ENCODE results near the gene CYB561.

The CYB561 gene

DNA sequence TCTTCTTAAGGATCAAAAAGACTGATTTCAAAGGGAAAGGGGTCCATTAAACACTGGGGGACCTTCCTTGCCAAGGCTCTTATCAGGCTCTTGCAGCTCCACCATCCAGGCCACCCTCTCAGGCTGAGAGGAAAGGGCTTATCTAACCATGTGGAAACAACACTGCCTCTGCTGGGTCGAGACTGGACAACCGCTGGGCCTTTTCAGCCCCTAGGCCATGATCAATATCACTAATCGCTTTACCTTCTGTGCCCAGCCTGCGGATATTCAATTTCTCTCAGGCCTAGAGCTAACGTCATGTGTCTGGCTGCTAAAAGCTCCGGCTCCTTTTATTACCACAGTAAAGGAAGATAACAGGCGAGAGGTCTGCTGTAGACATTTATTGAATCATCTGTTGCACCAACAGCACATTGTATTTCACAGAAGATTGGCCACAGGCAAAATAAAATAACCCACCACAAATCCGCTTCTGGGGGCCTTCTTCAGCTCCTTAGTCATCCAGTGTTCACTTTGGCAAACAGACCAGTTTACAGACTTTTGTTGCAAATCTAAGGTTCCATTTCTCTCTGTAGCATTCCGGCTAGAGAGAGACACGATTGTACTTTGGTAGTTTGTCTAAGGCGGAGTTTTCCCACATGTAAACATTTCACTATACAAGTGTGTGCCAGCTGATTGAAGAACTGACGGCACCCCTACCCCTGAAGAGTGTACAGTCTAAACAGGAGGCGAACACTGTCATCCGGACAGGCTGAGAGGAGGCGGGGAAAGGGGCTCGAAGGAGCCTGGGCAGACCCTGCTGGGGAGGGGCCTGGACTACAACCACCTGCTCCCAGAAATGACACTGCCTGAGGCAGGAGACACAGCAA lies 13.9 kb downstream of the CYB561 start:
- no peak for DNase-seq

- DNase-seq = no peak
Measured at GRCh38 chr17:63431618-63431938, 14.5 kb downstream of the CYB561 start.

GRCh38 chr17:63430223-63430622 lies 15.9 kb downstream of the CYB561 start:
- DNase-seq = no peak

DNA sequence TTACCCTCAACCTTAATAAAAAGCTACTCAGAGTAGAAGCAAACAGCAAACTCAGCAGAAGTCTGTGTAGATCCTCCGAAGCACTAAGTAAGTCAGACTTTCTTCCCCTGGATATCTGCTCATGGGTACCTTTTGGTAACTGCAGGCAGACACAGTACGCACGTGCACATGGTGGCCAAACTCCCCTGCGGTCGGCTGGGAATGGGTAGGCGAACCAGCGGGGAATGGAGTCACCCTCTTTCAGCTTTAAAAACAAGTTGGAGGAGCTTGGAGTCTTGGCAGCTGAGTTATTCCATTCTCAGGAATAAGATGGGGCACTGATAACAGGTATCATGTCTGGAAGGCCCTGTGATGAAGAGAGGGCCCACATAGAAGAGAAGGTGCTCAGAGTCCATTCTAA lies 16.3 kb downstream of the CYB561 start:
- no peak for DNase-seq

GRCh38 chr17:63426917-63427308 lies 19.2 kb downstream of the CYB561 start:
- no peak for DNase-seq

GRCh38 chr17:63426041-63426916 lies 19.8 kb downstream of the CYB561 start:
- DNase-seq = no peak

DNA sequence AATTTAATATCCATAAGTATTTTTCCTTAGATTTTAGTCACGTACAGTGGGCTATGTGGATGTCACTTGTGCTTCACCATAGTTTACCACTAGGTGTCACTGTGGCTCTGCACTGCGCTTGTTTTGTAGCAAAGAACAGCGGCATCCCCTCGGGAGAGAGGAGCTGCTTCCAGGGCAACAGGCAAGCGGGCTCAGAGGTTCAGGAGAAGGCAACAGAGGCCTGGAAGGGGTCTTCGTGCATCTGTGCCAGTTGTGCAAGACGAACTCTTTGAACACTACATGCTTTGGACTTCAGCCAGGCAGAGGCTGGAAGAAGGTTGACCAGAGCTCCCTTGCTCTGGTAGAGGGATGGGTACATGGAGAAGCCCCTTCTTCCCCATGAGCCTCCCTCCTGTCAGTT lies 20.6 kb downstream of the CYB561 start:
- peak; percentile 52 for DNase-seq

- no peak for DNase-seq
Measured at GRCh38 chr17:63423963-63424362, 22.1 kb downstream of the CYB561 start.

- no peak for DNase-seq
Measured at GRCh38 chr17:63423251-63423950, 22.7 kb downstream of the CYB561 start.

GRCh38 chr17:63421681-63422645 lies 24.1 kb downstream of the CYB561 start:
- DNase-seq = no peak

GRCh38 chr17:63420868-63421680 lies 25.0 kb downstream of the CYB561 start:
- no peak for DNase-seq

DNA sequence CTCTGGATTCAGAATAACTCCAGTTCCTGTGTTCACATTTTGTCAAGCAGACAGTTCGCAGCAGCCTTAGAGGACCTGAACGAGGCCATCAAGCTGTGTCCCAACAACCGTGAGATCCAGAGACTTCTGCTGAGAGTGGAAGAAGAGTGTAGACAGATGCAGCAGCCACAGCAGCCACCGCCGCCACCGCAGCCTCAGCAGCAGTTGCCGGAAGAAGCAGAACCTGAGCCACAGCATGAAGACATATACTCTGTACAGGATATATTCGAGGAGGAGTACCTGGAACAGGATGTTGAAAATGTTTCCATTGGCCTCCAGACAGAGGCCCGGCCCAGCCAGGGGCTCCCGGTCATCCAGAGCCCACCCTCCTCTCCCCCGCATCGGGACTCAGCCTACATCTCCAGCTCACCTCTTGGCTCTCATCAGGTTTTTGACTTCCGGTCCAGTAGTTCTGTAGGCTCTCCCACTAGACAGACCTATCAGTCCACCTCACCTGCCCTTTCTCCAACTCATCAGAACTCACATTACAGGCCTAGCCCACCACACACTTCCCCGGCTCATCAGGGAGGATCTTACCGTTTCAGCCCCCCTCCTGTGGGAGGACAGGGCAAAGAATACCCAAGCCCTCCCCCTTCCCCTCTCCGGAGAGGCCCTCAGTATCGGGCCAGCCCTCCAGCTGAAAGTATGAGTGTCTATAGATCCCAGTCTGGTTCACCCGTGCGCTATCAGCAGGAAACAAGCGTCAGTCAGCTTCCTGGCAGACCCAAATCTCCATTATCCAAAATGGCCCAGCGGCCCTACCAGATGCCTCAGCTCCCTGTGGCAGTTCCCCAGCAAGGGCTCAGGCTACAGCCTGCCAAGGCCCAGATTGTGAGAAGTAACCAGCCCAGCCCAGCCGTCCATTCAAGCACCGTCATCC lies 25.9 kb downstream of the CYB561 start:
- no peak for DNase-seq

- no peak for DNase-seq
Measured at GRCh38 chr17:63419398-63419797, 26.7 kb downstream of the CYB561 start.

DNA sequence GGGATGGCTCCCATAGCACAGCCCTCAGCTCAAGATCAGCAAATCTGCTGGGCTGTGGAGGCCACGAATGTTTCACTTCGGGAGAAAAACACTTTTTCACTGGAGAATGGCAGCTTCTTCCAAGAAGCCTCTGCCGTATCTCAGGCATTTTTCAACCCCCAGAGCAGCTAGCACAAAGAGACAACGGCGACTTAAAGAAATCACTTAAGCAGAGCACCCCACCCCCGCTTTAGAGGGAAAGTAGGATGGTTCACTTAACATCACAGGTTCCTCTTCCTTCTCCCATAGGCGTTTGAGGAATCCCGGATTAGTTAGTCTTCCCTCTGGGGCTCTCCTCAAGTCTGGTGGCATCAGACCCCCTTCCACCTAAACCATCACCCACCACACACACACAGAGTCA lies 27.6 kb downstream of the CYB561 start:
- no peak for DNase-seq

DNA sequence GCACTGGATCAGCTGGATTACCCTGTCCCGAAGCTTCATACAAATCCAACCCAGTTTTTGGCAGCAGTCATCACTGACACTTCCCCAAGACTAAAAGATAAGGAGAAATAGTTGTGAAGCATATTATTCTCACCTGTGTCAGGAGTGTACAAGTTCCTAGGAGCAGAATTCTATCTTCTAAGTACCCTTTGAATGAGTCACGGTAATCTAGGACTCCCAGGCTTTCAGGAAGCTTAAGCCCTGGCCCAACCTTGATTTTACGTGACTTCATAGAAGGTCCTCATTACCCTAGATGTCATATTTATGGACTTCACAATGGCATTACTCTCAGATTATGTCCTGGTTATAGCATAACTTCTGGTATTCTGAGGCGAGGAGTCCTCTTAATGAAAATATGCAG lies 31.9 kb downstream of the CYB561 start:
- no peak for DNase-seq

DNA sequence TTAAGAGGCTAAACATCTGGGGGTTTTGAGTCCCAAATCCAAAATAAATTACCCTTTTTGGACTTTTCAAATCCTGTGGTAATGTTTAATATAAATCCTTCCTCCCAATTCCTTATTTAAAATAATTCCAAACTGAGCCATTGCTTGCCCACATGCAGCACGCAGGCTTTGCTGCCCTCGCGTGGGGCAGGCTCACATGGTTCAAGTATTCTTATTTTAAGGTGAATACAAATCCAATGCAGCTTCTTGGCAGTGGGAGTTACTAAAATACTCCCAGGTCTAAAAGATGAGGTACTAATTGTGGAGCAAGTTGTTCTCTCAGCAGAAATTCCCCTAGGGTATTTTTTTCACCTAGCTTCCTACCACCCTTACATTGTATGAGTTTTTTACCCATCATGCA lies 33.0 kb downstream of the CYB561 start:
- DNase-seq = no peak

DNA sequence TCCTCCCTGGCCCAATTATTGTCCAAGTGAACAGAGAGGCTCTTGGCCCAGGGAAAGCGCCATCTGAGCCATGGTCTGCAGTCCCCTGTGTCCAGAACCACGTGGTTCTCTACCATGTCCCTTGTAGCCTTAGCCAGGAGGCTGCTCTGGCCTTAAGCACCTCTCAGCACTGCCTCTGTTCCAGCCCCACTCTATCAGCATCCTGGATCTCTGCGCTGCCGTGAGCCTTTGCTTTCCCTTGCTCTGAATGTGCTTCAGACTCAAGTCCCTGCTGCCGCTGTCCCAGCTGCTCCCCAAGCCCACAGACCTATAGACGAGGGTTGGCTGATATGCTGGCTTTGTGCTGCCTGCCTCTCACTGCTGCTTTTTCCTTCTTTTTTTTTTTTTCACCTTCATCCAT lies 33.9 kb downstream of the CYB561 start:
- DNase-seq = no peak

DNA sequence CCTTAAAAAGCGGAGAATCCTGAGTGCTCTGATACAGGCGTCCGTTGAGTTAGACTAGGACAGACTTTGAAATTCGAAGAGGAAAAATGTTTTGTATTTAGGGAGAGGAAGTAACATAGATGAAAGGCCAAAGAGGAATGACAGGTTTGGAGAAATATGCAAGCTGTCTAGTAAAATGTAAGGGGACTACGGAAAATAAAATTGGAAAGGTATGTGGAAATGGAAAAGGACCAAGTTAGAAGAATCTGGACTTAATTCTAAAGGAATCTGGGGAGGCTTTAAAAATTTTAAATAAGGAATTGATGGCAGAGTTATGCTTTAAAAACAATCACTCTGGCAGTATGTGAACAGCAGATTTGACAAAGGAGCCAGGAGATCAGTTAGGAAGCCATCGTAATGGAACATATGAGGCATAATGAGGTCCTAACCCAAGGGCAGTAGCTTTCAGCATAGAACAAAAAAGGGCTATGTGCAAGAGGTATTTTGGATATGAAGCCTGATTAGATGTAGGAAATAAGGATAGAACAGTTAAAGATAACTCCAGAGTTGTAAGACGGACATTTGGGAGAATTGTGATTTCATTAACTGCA lies 38.3 kb downstream of the CYB561 start:
- no peak for DNase-seq

GRCh38 chr17:63406689-63407330 lies 39.3 kb downstream of the CYB561 start:
- DNase-seq = peak; percentile 76

Measured in MV-4-11 (cell line).